Spinal cord (tissue), 10 donors: ENCODE results near the gene AQP4. TPM values are rescaled to one million over a fixed set of nuclear protein-coding genes. Genes with fewer than 3 reads are reported as not detected.

Experiments used
- DNase-seq, 6 donors: peaks; one replicate each; pipeline versions ENCODE4 v3.0.0 to v3.0.0-alpha.2; 2013 to 2015; ENCODE audit warnings: low spot score in 6 of 6, low read depth in 4 of 6
- H3K27ac ChIP-seq: one replicate; pipeline ENCODE4 v1.5.1; 2013; ENCODE audit warnings: low read depth, low read length, control low read depth
- H3K27me3 ChIP-seq: one replicate; pipeline ENCODE4 v1.6.1; 2013; ENCODE audit warnings: low read length; ENCODE audit not compliant: control insufficient read depth, insufficient read depth
- H3K36me3 ChIP-seq: one replicate; pipeline ENCODE4 v1.6.1; 2013; ENCODE audit warnings: low read length; ENCODE audit not compliant: control insufficient read depth, insufficient read depth
- H3K4me1 ChIP-seq: one replicate; pipeline ENCODE4 v1.6.1; 2013; ENCODE audit warnings: low read length; ENCODE audit not compliant: control insufficient read depth, insufficient read depth
- H3K4me3 ChIP-seq: one replicate; pipeline ENCODE4 v1.5.1; 2013; ENCODE audit warnings: low read depth, low read length, control low read depth
- H3K9me3 ChIP-seq: one replicate; pipeline ENCODE4 v1.6.1; 2013; ENCODE audit warnings: low read length; ENCODE audit not compliant: control insufficient read depth, insufficient read depth
- WGBS: methylation state at CpG from one replicate; pipeline ENCODE4 v1.1.5; 2013; ENCODE audit warnings: missing lambda C conversion rate; ENCODE audit not compliant: insufficient coverage; 5-methylcytosine and 5-hydroxymethylcytosine counted together
- long read RNA-seq, 4 donors: transcript quantifications; one replicate each; lab custom pipeline, GENCODE V29; 2026
- polyA plus RNA-seq, 2 donors: library from polyadenylated mRNA; unstranded; fragments of 120-200 nt; gene quantifications; one replicate each; pipeline ENCODE4 v1.2.1, GENCODE V29; 2013; ENCODE audit not compliant: insufficient read length in 2 of 2
- total RNA-seq, 2 donors: library from RNA; depleted of rRNA in 1 of 2; stranded (reverse); fragments of 120-200 nt in 1 of 2; fragments of >200 nt in 1 of 2; gene quantifications; one replicate each; pipeline versions ENCODE4 v1.2.3 to v1.2.4, GENCODE V29; 2013 to 2014
- donor health status: healthy.

Gene AQP4, protein sequence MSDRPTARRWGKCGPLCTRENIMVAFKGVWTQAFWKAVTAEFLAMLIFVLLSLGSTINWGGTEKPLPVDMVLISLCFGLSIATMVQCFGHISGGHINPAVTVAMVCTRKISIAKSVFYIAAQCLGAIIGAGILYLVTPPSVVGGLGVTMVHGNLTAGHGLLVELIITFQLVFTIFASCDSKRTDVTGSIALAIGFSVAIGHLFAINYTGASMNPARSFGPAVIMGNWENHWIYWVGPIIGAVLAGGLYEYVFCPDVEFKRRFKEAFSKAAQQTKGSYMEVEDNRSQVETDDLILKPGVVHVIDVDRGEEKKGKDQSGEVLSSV
- total RNA-seq (1,000 to 10,000 TPM in 1 of 2 donors, 100 to 1,000 TPM in 1; 305 to 1,006 TPM), polyA plus RNA-seq (100 to 1,000 TPM; 382 to 772 TPM)
- long read RNA-seq, donor 1, full-length matches to known transcripts, result 243 of 277 reads
- long read RNA-seq, donor 1, partial matches to known transcripts, result 25 of 277 reads
- long read RNA-seq, donor 1, other reads (novel, unspliced or antisense), result 9 of 277 reads
- long read RNA-seq, donor 2, full-length matches to known transcripts, result 148 of 178 reads
- long read RNA-seq, donor 2, partial matches to known transcripts, result 30 of 178 reads
- long read RNA-seq, donor 2, other reads (novel, unspliced or antisense), result 0 of 178 reads
- long read RNA-seq, donor 3, full-length matches to known transcripts, result 172 of 201 reads
- long read RNA-seq, donor 3, partial matches to known transcripts, result 29 of 201 reads
- long read RNA-seq, donor 3, other reads (novel, unspliced or antisense), result 0 of 201 reads
- long read RNA-seq, donor 4, full-length matches to known transcripts, result 27 of 27 reads
- long read RNA-seq, donor 4, partial matches to known transcripts, result 0 of 27 reads
- long read RNA-seq, donor 4, other reads (novel, unspliced or antisense), result 0 of 27 reads

DNA sequence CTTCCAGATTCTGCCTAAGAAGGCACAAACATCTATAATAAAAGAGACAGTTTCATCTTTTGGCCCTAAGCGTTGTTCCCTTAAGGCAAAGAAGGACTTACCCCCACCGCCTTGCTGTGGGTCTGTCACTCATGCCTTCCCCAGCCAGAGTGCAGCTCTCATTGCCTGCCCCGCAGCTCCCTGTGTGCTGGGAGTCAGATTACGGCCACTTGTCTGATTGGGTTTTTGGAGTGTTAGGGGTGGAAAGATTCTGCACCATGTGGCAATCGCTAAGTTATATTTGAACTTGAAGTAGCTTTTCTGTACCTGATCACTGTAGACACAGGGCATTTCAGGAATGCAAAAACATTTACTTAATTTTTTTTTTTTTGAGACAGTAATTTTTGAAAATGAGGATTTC is at the start of gene AQP4:
AQP4 (minus strand) TSS at position 151 of the 400 bp plus-strand sequence; CDS start at position 133, 18 bp downstream.
- peaks cover 21% of the 10 kb centered on the region for H3K4me1 ChIP-seq
- H3K36me3 ChIP-seq, result peaks cover 4% of the 10 kb centered on the region
- DNase-seq, result peak in 3 of 6 donors; percentile 5 to 70 (median 42)
- H3K27me3 ChIP-seq, result peaks cover 3% of the 10 kb centered on the region
- H3K9me3 ChIP-seq, result no peaks in the 10 kb centered on the region
- H3K27ac ChIP-seq, result peak within 1 kb of the TSS; percentile 90
- 29% methylated on average over 1 of the region's 5 CpGs for WGBS
- peak within 1 kb of the TSS; percentile 51 for H3K4me3 ChIP-seq

DNA sequence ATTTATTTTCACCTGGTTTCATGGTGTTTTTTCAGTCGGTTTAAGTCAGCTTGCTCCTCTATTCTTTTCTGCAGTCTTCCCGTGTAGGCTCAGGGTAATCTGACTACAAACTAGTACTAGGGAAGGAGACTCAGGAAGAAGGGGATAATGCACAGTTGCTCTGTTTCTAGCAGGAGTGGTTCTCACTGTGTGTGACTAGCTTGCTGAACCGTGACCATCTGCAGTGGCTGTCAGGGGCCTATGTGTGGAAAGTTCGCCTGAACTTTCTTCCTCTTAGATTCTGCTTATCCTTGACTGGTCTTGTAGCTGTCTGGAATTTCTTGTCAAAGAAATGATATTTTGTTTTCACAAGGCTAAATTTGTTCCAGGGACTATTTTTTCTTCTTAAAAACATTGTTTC is 46.3 kb upstream of the AQP4 start:
- peak in 1 of 6 donors; percentile 9 for DNase-seq
- WGBS, result 30% methylated on average over 2 of the region's 4 CpGs
- Histone ChIP-seq H3K27ac (peak overlapping the region; percentile 13), H3K9me3 (no peaks in the 10 kb centered on the region), H3K27me3 (no peaks in the 10 kb centered on the region), H3K4me3 (no peak overlapping the region), H3K4me1 (peaks cover 5% of the 10 kb centered on the region), H3K36me3 (no peaks in the 10 kb centered on the region)

- Histone ChIP-seq H3K4me3 (no peak overlapping the region), H3K27me3 (no peaks in the 10 kb centered on the region), H3K27ac (peak overlapping the region; percentile 79), H3K4me1 (peaks cover 5% of the 10 kb centered on the region), H3K9me3 (no peaks in the 10 kb centered on the region), H3K36me3 (no peaks in the 10 kb centered on the region)
- WGBS, result 35% methylated on average over 4 of the region's 5 CpGs
- peak in 4 of 6 donors; percentile 50 to 88 (median 60) for DNase-seq
Measured at GRCh38 chr18:26909599-26910290, 44.2 kb upstream of the AQP4 start.

- DNase-seq, result peak in 1 of 6 donors; percentile 72
- peaks cover 5% of the 10 kb centered on the region for H3K4me1 ChIP-seq
- no peaks in the 10 kb centered on the region for H3K27me3 ChIP-seq
- H3K4me3 ChIP-seq, result no peak overlapping the region
- H3K36me3 ChIP-seq, result no peaks in the 10 kb centered on the region
- H3K27ac ChIP-seq, result peak overlapping the region; percentile 79
- WGBS, result 40% methylated on average over 2 of the region's 3 CpGs
- H3K9me3 ChIP-seq, result peaks cover 1% of the 10 kb centered on the region
Measured at GRCh38 chr18:26908906-26909305, 43.4 kb upstream of the AQP4 start.

DNA sequence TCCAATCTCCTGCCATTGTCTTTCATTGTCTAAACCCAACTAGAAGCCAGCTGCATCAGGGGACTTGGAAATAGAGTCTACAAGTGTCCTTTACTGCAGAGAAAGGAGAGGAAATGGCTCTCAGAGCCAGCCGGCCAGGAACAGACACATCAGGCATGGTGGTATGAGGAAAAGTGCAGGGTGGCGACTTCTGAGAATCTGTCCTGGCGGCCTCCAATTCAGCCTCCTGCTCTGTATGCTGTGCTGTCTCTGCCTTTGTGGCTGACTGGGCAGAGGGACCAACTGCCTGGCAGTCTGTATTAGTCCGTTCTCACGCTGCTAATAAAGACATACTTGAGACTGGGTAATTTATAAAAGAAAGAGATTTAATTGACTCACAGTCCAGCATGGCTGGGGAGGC is 36.8 kb upstream of the AQP4 start:
- no peaks in the 10 kb centered on the region for H3K36me3 ChIP-seq
- DNase-seq, result peak in 1 of 6 donors; percentile 68
- WGBS, result 85% methylated on average over 3 of the region's 5 CpGs
- no peak overlapping the region for H3K27ac ChIP-seq
- peaks cover 2% of the 10 kb centered on the region for H3K9me3 ChIP-seq
- no peak overlapping the region for H3K4me3 ChIP-seq
- no peaks in the 10 kb centered on the region for H3K27me3 ChIP-seq
- no peaks in the 10 kb centered on the region for H3K4me1 ChIP-seq

- peak overlapping the region; percentile 17 for H3K27ac ChIP-seq
- peaks cover 2% of the 10 kb centered on the region for H3K9me3 ChIP-seq
- no peak overlapping the region for H3K4me3 ChIP-seq
- no peak for DNase-seq
- H3K4me1 ChIP-seq, result no peaks in the 10 kb centered on the region
- H3K27me3 ChIP-seq, result no peaks in the 10 kb centered on the region
- H3K36me3 ChIP-seq, result no peaks in the 10 kb centered on the region
Measured at GRCh38 chr18:26901020-26901419, 35.5 kb upstream of the AQP4 start.

DNA sequence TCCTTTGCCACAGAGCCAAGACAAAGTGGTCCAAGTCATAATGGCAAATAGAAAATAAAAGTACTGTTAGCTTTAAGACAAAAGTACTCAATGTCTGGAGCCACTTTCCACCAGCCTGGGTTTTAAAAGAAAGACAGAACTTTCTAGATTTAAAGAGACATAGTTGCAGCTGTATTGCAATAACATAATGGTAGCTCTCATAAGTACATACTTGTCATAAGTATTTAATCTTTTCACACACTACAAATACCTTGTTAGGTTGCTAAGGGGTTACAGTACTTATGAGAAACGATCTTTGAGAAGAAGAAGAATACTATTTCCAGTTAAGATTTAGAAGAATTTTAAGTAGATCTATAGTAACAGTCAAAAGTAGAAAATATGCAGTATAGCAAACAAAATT is 28.9 kb upstream of the AQP4 start:
- peak overlapping the region; percentile 69 for H3K27ac ChIP-seq

GRCh38 chr18:26893996-26894395 is 28.5 kb upstream of the AQP4 start:
- no peak overlapping the region for H3K4me3 ChIP-seq
- no peaks in the 10 kb centered on the region for H3K4me1 ChIP-seq
- peak overlapping the region; percentile 69 for H3K27ac ChIP-seq
- no peaks in the 10 kb centered on the region for H3K27me3 ChIP-seq
- no peaks in the 10 kb centered on the region for H3K36me3 ChIP-seq
- no peaks in the 10 kb centered on the region for H3K9me3 ChIP-seq
- DNase-seq, result peak in 2 of 6 donors; percentile 51 to 86
- WGBS, result 4% methylated on average over 4 of the region's 6 CpGs

More for the DNA sequence above, 28.9 kb upstream of the AQP4 start:
- Histone ChIP-seq H3K27me3 (no peaks in the 10 kb centered on the region), H3K4me1 (no peaks in the 10 kb centered on the region), H3K36me3 (no peaks in the 10 kb centered on the region), H3K4me3 (no peak overlapping the region), H3K9me3 (no peaks in the 10 kb centered on the region)
- no CpG with 5 or more reads among the region's 1 CpG for WGBS
- no peak for DNase-seq

- no peak for DNase-seq
- no peaks in the 10 kb centered on the region for H3K9me3 ChIP-seq
- no peaks in the 10 kb centered on the region for H3K4me1 ChIP-seq
- no peaks in the 10 kb centered on the region for H3K27me3 ChIP-seq
- no peak overlapping the region for H3K4me3 ChIP-seq
- no peak overlapping the region for H3K27ac ChIP-seq
- WGBS, result no CpG with 5 or more reads among the region's 4 CpGs
- no peaks in the 10 kb centered on the region for H3K36me3 ChIP-seq
Measured at GRCh38 chr18:26888259-26888658, 22.8 kb upstream of the AQP4 start.
